Activated naive CD4-positive, alpha-beta T cell treated with anti-CD3 and anti-CD28 coated beads, Interleukin-2, amount 50 U/mL, for 16 hours (primary cell): ENCODE measurements around the gene NETO1.

Source experiments
- DNase-seq: peaks from one replicate; pipeline ENCODE4 v3.0.0-alpha.2; 2020

Gene NETO1

GRCh38 chr18:72867746-72868584 is at the start of gene NETO1:
Gene NETO1, minus strand, starts transcription at chr18:72867987. Its CDS starts 696 bp downstream, at chr18:72867291.
- DNase-seq, result no peak

GRCh38 chr18:72910045-72910444 is 42.3 kb upstream of the NETO1 start:
- DNase-seq, result no peak

GRCh38 chr18:72908181-72908580 is 40.4 kb upstream of the NETO1 start:
- DNase-seq, result no peak

- no peak for DNase-seq
Observed at GRCh38 chr18:72903033-72903432, 35.2 kb upstream of the NETO1 start.

GRCh38 chr18:72899338-72899737 is 31.6 kb upstream of the NETO1 start:
- no peak for DNase-seq

- no peak for DNase-seq
Observed at GRCh38 chr18:72898870-72899269, 31.1 kb upstream of the NETO1 start.

- no peak for DNase-seq
Observed at GRCh38 chr18:72895548-72895947, 27.8 kb upstream of the NETO1 start.

GRCh38 chr18:72878561-72878960 is 10.8 kb upstream of the NETO1 start:
- DNase-seq, result no peak

GRCh38 chr18:72878143-72878542 is 10.4 kb upstream of the NETO1 start:
- DNase-seq, result no peak

GRCh38 chr18:72871091-72871490 is 3.3 kb upstream of the NETO1 start:
- DNase-seq, result no peak

GRCh38 chr18:72869226-72870185 is 1.7 kb upstream of the NETO1 start:
- no peak for DNase-seq

GRCh38 chr18:72868585-72869225 is 918 bp upstream of the NETO1 start:
- DNase-seq, result no peak

GRCh38 chr18:72866901-72867745 is 664 bp downstream of the NETO1 start:
- DNase-seq, result no peak

- no peak for DNase-seq
Observed at GRCh38 chr18:72866442-72866900, 1.3 kb downstream of the NETO1 start.

GRCh38 chr18:72863754-72864153 is 4.0 kb downstream of the NETO1 start:
- no peak for DNase-seq

- DNase-seq, result no peak
Observed at GRCh38 chr18:72859088-72859487, 8.7 kb downstream of the NETO1 start.

GRCh38 chr18:72849671-72850070 is 18.1 kb downstream of the NETO1 start:
- no peak for DNase-seq

- DNase-seq, result no peak
Observed at GRCh38 chr18:72848503-72849237, 19.1 kb downstream of the NETO1 start.

- DNase-seq, result no peak
Observed at GRCh38 chr18:72847771-72848170, 20.0 kb downstream of the NETO1 start.

- DNase-seq, result no peak
Observed at GRCh38 chr18:72846736-72847533, 20.9 kb downstream of the NETO1 start.

GRCh38 chr18:72843743-72844142 is 24.0 kb downstream of the NETO1 start:
- no peak for DNase-seq
